GM19452 (cell line): ENCODE results near the gene LSP1.

Source experiments
- ATAC-seq: cut with Tn5 transposase; IDR thresholded peaks from one replicate; pipeline ENCODE4 v1.9.1; 2021; ENCODE audit not compliant: unreplicated experiment

Gene LSP1

GRCh38 chr11:1836011-1836945 is 16.6 kb upstream of the LSP1 start:
- no peak for ATAC-seq

- peak; percentile 45 for ATAC-seq
These were observed 15.5 kb upstream of the LSP1 start for GRCh38 chr11:1837171-1838076.

GRCh38 chr11:1838077-1838425 is 14.8 kb upstream of the LSP1 start:
- ATAC-seq: no peak

- ATAC-seq: no peak
These were observed 14.3 kb upstream of the LSP1 start, which contains the start of gene TNNI2 for GRCh38 chr11:1838426-1839144. Gene TNNI2, plus strand, starts transcription at chr11:1838981. Its CDS starts 716 bp downstream, at chr11:1839697.

- ATAC-seq: no peak
These were observed 13.5 kb upstream of the LSP1 start for GRCh38 chr11:1839204-1839923.

- ATAC-seq: peak; percentile 46
These were observed 12.7 kb upstream of the LSP1 start for GRCh38 chr11:1839924-1840779.

- no peak for ATAC-seq
These were observed 12.0 kb upstream of the LSP1 start for GRCh38 chr11:1840780-1841480.

GRCh38 chr11:1841511-1842148 is 11.3 kb upstream of the LSP1 start:
- ATAC-seq: no peak

- ATAC-seq: no peak
These were observed 10.5 kb upstream of the LSP1 start for GRCh38 chr11:1842149-1843097.

- no peak for ATAC-seq
These were observed 9.8 kb upstream of the LSP1 start for GRCh38 chr11:1843098-1843473.

GRCh38 chr11:1843796-1844195 is 9.1 kb upstream of the LSP1 start:
- ATAC-seq: no peak

GRCh38 chr11:1844221-1845094 is 8.4 kb upstream of the LSP1 start:
- ATAC-seq: no peak

- ATAC-seq: no peak
These were observed 7.8 kb upstream of the LSP1 start for GRCh38 chr11:1845095-1845429.

GRCh38 chr11:1845561-1846452 is 7.1 kb upstream of the LSP1 start:
- no peak for ATAC-seq

- ATAC-seq: no peak
These were observed 6.4 kb upstream of the LSP1 start for GRCh38 chr11:1846453-1846932.
